Body of pancreas (tissue), 4 donors: Measurements from ENCODE around the gene UROS.

ENCODE experiments used
- POLR2A ChIP-seq, 3 donors: fragments of 450-650 bp; IDR thresholded peaks; one replicate each; pipeline ENCODE4 v1.6.1; 2016; ENCODE audit warnings: antibody characterized with exemption in 3 of 3, mild to moderate bottlenecking in 2 of 3
- TF ChIP-seq, protein P1 (sequence below), 7 experiments: fragments of 450-650 bp in 4 of 7; fragments of 200-600 bp in 3 of 7; sonication (generic) in 3 of 7; IDR thresholded peaks; one replicate each; pipeline ENCODE4 v1.5.1; 2016 to 2019; ENCODE audit warnings: antibody characterized with exemption in 7 of 7

DNA sequence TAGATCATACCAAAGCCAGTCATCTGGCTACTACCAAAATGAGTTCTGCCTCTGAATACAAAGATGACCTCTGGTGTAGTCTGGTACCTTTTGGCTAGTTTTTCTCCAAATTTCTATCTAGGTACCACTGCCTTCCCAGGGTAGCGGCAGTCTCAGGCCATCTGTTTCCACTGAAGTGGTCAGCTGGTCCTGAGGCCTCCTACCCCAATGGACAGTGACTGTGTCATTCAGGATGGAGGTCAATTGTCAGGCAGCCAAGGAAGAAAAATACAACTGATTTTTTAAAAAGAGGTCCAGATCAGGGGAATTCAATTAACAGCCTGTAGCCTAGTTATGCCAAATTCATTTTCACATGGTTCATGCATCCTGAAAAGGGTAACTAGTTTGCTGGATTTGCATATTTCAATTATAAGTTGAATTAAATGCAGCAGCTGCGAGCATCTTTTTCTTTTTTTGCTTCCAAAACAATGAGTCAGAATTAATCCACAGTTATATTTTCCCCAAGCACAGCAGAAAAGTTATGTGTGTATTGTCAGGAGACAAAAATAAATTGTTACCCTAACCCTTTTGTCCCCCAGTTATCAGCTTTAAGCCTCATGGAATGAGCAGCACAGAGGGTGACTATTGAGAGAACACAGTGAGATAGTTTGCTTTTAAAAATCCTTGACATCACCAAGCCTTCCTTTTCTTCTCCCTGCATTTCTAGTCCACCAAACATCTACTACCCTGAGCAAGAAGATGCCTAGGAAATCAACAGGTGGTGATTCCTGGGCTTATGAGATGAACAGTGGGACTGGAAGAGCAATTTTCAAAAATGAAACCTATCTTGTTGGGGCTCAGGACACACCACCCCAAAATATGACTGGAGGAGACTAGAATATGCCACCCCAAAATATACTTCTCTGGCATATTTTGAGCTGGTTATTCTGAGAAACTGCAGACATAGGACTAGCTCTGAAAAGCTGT, 28.0 kb upstream of the UROS start:
- TF ChIP-seq, protein P1, sequence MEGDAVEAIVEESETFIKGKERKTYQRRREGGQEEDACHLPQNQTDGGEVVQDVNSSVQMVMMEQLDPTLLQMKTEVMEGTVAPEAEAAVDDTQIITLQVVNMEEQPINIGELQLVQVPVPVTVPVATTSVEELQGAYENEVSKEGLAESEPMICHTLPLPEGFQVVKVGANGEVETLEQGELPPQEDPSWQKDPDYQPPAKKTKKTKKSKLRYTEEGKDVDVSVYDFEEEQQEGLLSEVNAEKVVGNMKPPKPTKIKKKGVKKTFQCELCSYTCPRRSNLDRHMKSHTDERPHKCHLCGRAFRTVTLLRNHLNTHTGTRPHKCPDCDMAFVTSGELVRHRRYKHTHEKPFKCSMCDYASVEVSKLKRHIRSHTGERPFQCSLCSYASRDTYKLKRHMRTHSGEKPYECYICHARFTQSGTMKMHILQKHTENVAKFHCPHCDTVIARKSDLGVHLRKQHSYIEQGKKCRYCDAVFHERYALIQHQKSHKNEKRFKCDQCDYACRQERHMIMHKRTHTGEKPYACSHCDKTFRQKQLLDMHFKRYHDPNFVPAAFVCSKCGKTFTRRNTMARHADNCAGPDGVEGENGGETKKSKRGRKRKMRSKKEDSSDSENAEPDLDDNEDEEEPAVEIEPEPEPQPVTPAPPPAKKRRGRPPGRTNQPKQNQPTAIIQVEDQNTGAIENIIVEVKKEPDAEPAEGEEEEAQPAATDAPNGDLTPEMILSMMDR (IDR thresholded peaks at IDR 0.05), result no peak
- no peak for TF ChIP-seq POLR2A (IDR thresholded peaks at IDR 0.05)
